GM12875 (cell line): ENCODE results near the gene CAV3.

Experiments used
- H3K4me3 ChIP-seq: one replicate; pipeline ENCODE4 v1.5.1; 2011; ENCODE audit warnings: low read depth, low read length, control low read depth
- CTCF ChIP-seq: IDR thresholded peaks from 2 replicates; pipeline ENCODE4 v1.5.1; 2011; ENCODE audit warnings: low read depth, mild to moderate bottlenecking, control low read depth, inconsistent platforms, low read length, moderate library complexity, borderline replicate concordance; ENCODE audit not compliant: insufficient read depth

The CAV3 gene

GRCh38 chr3:8768364-8769087, 34.9 kb downstream of the CAV3 start:
- no peak for TF ChIP-seq CTCF
- H3K4me3 ChIP-seq, result peak overlapping the region; percentile 53

GRCh38 chr3:8769088-8769822, 35.7 kb downstream of the CAV3 start, which contains the start of gene OXTR:
OXTR (minus strand) TSS chr3:8769613; CDS start chr3:8768187, 1,426 bp downstream.
- H3K4me3 ChIP-seq, result peak within 1 kb of the TSS; percentile 53
- TF ChIP-seq CTCF, result peak; percentile 100

- TF ChIP-seq CTCF, result no peak
- no peak overlapping the region for H3K4me3 ChIP-seq
These were observed 40.4 kb downstream of the CAV3 start for GRCh38 chr3:8773941-8774542.

GRCh38 chr3:8775181-8775580, 41.6 kb downstream of the CAV3 start:
- H3K4me3 ChIP-seq, result no peak overlapping the region
- TF ChIP-seq CTCF, result no peak

- H3K4me3 ChIP-seq, result no peak overlapping the region
- TF ChIP-seq CTCF, result no peak
These were observed 42.0 kb downstream of the CAV3 start for GRCh38 chr3:8775602-8776001.

- H3K4me3 ChIP-seq, result no peak overlapping the region
These were observed 42.8 kb downstream of the CAV3 start for GRCh38 chr3:8776406-8776805.

More at GRCh38 chr3:8776406-8776805, 42.8 kb downstream of the CAV3 start:
- no peak for TF ChIP-seq CTCF
